Thyroid gland (tissue), 4 donors: Measurements from ENCODE around the gene TMC6.

Experiments
- CTCF ChIP-seq, 6 experiments: fragments of 200-600 bp in 3 of 6; fragments of 450-650 bp in 3 of 6; sonication (generic) in 3 of 6; IDR thresholded peaks; one replicate each; pipeline ENCODE4 v1.5.1; 2016 to 2019; ENCODE audit warnings: antibody characterized with exemption in 6 of 6, mild to moderate bottlenecking in 2 of 6, inconsistent platforms in 1 of 6, moderate library complexity in 1 of 6
- POLR2A ChIP-seq, 2 donors: fragments of 450-650 bp; IDR thresholded peaks; one replicate each; pipeline ENCODE4 v1.6.1; 2017; ENCODE audit warnings: antibody characterized with exemption in 2 of 2, mild to moderate bottlenecking in 2 of 2, moderate library complexity in 1 of 2

GRCh38 chr17:78104540-78104941 is 24.0 kb downstream of the TMC6 start:
- TF ChIP-seq CTCF (IDR thresholded peaks at IDR 0.05) (no peak), POLR2A (IDR thresholded peaks at IDR 0.05) (no peak)
